Kidney (tissue), 14 donors: Measurements from ENCODE around the gene CDC42EP3. TPM values are rescaled to one million over a fixed set of nuclear protein-coding genes. Genes with fewer than 3 reads are reported as not detected.

ENCODE experiments used
- DNase-seq, 5 donors: peaks; one replicate each; pipeline ENCODE4 v3.0.0-alpha.2; 2013 to 2020
- FAIRE-seq: peaks from 2 replicates; lab custom pipeline; 2012; peaks lifted over from hg19 to GRCh38; lab: Jason Lieb, UNC
- H3K27ac ChIP-seq, 2 donors: one replicate each; pipeline ENCODE4 v1.7.0; 2013; ENCODE audit warnings: low read depth in 2 of 2, low read length in 2 of 2, inconsistent platforms in 1 of 2
- H3K27me3 ChIP-seq: one replicate; pipeline ENCODE4 v1.7.1; 2013; ENCODE audit warnings: low read length, inconsistent platforms; ENCODE audit not compliant: control insufficient read depth, insufficient read depth
- H3K36me3 ChIP-seq, 3 donors: one replicate each; pipeline versions ENCODE4 v1.7.0 to v1.7.1; 2013; ENCODE audit warnings: low read length in 3 of 3, control low read depth in 1 of 3, inconsistent platforms in 1 of 3; ENCODE audit not compliant: insufficient read depth in 3 of 3, control insufficient read depth in 2 of 3
- H3K4me1 ChIP-seq, 3 donors: one replicate each; pipeline versions ENCODE4 v1.7.0 to v1.7.1; 2013; ENCODE audit warnings: low read length in 3 of 3, inconsistent platforms in 1 of 3, low read depth in 1 of 3; ENCODE audit not compliant: control insufficient read depth in 2 of 3, insufficient read depth in 2 of 3
- H3K4me3 ChIP-seq, 3 donors: one replicate each; pipeline versions ENCODE4 v1.7.0 to v1.8.1; 2013; ENCODE audit warnings: low read length in 3 of 3, control low read depth in 1 of 3, inconsistent platforms in 1 of 3
- H3K9ac ChIP-seq, 3 donors: one replicate each; pipeline versions ENCODE4 v1.7.0 to v1.7.1; 2013; ENCODE audit warnings: low read length in 3 of 3, control low read depth in 1 of 3, inconsistent platforms in 1 of 3
- H3K9me3 ChIP-seq, 3 donors: one replicate each; pipeline versions ENCODE4 v1.7.0 to v1.7.1; 2013; ENCODE audit warnings: low read length in 3 of 3, control low read depth in 1 of 3, inconsistent platforms in 1 of 3; ENCODE audit not compliant: control insufficient read depth in 2 of 3, insufficient read depth in 1 of 3
- intact Hi-C: fragments of 100-400 bp; cut with DNase I; formaldehyde crosslinking; loops from one replicate; pipeline ENCODE4 v1.11.1; 2022
- polyA plus RNA-seq: library from polyadenylated mRNA; stranded (reverse); fragments of 350-450 nt; fragmentation: Illumina TruSeq; extraction: RNeasy Lipid Tissue Mini Kit (QIAGEN cat#74804); gene quantifications from one replicate; pipeline ENCODE4 v1.2.3, GENCODE V29; 2014; ENCODE audit warnings: low read depth, low replicate concordance; ENCODE audit not compliant: insufficient read depth
- total RNA-seq: library from RNA; stranded (reverse); fragmentation: NEBNext Ultra II Directional; extraction: Animal tissue kit (Norgen Biotek cat#: 25700); gene quantifications from one replicate; pipeline ENCODE4 v1.2.1, GENCODE V29; 2021
- TF ChIP-seq, protein P1 (sequence below): IDR thresholded peaks from 3 replicates; pipeline ENCODE4 v1.5.1; 2012; ENCODE audit warnings: mild to moderate bottlenecking, moderate library complexity, borderline replicate concordance; ENCODE audit not compliant: insufficient read depth; ENCODE audit errors: extremely low read depth
- donor health status: control.
- donor health status: control.
- donor health status: control.
- donor health status: control.
- donor health status: control.
- donor health status: DM: yes; HTN: yes; CAD: no.
- donor health status: Normal renal cell carcinoma (clear cell type).

The CDC42EP3 gene
- total and polyA plus RNA-seq, 2 donors from 2014 or later = 21.3 to 34.1 TPM

DNA sequence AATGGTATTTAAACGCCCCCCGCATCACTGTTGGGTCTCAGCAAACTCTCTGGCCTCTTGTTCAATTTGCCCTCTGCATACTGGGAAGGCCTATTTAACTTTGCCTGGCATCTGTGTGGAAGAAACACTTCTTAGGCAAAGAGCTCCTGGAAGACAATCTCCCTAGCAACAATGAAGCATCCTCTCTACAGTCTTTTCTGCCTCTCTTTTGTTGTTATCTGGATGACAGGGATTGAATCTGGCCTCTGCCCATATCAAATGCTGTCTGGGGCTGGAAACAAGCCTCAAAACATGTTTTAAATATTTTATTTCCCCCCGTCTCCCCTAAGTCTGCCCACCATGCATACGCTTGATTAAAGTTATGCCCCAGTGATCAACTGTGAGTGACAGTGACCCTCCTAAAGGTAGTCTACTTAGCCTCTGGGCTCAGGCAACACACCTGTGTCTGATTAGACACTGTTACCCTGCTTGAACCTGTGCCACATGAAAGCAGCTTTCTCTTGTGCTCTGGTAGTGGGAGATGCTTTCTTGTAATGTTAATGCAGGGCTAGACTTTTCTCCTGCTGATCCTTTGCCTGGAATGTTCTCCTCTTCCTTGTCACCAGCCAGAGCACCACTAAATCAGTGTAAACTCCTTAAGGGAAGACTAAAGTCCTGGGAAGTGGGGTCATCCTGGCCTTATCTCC is 34.9 kb downstream of the CDC42EP3 start:
- no peak for FAIRE-seq
- intact Hi-C loops = no loop called here
- no peaks in the 10 kb centered on the region for H3K9me3 ChIP-seq
- no peak overlapping the region for H3K9ac ChIP-seq
- H3K27ac ChIP-seq = no peak overlapping the region
- no peak for DNase-seq
- no peaks in the 10 kb centered on the region for H3K27me3 ChIP-seq
- TF ChIP-seq, protein P1, sequence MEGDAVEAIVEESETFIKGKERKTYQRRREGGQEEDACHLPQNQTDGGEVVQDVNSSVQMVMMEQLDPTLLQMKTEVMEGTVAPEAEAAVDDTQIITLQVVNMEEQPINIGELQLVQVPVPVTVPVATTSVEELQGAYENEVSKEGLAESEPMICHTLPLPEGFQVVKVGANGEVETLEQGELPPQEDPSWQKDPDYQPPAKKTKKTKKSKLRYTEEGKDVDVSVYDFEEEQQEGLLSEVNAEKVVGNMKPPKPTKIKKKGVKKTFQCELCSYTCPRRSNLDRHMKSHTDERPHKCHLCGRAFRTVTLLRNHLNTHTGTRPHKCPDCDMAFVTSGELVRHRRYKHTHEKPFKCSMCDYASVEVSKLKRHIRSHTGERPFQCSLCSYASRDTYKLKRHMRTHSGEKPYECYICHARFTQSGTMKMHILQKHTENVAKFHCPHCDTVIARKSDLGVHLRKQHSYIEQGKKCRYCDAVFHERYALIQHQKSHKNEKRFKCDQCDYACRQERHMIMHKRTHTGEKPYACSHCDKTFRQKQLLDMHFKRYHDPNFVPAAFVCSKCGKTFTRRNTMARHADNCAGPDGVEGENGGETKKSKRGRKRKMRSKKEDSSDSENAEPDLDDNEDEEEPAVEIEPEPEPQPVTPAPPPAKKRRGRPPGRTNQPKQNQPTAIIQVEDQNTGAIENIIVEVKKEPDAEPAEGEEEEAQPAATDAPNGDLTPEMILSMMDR = no peak
- no peak overlapping the region for H3K4me3 ChIP-seq
- H3K36me3 ChIP-seq = no peaks in the 10 kb centered on the region
- no peaks in the 10 kb centered on the region for H3K4me1 ChIP-seq

DNA sequence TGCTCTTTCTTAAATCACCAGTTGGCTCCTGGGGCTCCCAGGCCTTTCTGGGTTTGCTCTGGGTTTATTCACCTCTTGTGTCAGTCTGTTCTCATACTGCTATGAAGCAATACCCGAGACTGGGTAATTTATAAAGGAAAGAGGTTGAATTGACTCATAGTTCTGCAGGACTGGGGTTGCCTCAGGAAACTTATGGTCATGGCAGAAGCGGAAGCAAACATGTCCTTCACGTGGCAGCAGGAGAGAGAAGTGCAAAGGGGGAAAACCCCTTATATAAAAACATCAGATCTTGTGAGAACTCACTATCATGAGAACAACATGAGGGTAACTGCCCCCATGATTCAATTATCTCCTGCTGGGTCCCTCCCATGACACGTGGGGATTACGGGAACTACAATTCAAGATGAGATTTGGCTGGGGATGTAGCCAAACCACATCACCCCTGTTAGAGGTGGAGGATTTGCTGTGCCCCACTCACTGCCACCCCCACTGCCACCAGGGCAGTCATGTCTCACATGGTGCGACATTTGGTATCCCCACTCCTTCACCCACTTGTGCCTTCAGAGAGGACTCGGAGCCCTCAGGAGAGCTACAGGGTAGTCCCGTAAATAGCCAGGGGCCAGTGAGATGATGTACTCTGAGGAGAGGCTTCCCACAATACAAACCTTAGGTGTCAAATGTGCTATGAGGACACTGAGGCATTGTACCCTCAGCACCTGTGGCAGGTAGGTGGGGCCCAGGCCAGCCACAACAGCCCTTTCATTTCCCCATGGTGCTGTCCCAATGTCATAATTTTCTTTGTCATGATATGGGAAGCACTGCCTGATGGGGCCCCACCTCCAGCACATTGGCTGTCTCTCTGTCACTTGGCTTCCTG is 35.7 kb downstream of the CDC42EP3 start:
- no peak for DNase-seq
- Histone ChIP-seq H3K4me1 (no peaks in the 10 kb centered on the region), H3K9ac (no peak overlapping the region), H3K4me3 (no peak overlapping the region), H3K27me3 (no peaks in the 10 kb centered on the region), H3K36me3 (no peaks in the 10 kb centered on the region), H3K9me3 (no peaks in the 10 kb centered on the region), H3K27ac (no peak overlapping the region)
- intact Hi-C loops = no loop called here
- TF ChIP-seq, protein P1 = no peak
- no peak for FAIRE-seq

DNA sequence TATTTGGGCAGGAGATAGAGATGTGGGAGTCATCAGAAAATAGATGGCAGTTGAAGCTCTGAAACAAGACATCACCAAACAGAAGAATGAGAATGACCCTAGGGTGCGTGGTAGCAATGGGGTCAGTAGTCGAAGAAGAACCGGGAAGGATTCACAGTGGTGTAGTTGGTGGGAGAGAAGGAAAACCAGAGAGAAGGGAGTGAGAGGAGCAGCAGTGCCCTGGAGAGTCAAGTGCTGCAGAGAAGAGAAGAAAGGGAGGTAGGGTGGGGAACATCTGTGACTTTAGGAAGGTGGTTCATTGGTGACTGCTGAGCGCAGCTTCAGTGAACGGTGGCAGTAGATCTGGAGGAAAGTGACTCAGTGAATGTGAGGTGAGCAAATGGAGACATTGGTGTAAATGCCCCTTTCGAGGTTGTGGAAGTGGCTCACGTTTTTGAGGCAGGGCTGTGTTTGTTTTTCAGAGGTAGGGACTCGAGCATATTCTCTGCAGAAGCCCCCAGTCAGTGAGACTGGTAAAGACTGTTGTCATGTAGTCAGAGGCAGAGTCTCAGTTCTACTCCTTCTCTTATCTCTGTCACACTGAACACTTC is 36.4 kb downstream of the CDC42EP3 start:
- intact Hi-C loops = no loop called here
- FAIRE-seq (no peak), DNase-seq (no peak)
- Histone ChIP-seq H3K9me3 (no peaks in the 10 kb centered on the region), H3K27me3 (no peaks in the 10 kb centered on the region), H3K4me1 (no peaks in the 10 kb centered on the region), H3K9ac (no peak overlapping the region), H3K4me3 (no peak overlapping the region), H3K36me3 (no peaks in the 10 kb centered on the region), H3K27ac (no peak overlapping the region)
- TF ChIP-seq, protein P1 = no peak
